ENCODE results near the gene EPHB6.

DNA sequence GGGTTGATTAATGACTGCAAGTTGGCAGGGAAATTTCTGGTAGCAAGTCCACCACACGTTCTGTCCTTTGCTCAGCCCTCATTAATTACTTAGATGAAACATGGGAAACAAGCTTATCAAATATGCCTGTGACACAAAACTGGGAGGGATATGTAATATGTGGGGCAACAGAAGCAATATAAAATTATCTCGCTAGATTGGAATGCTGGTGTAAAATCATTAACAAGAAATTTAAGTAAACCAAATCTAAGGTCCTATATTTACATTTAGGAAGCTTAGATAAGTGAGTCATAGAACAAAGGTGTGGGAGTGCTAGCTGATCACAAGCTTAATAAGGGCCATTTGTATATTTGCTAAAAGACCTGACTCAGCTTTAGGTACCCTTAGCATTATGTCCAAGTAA, 55.2 kb downstream of the EPHB6 start:
- TF ChIP-seq, protein P1, sequence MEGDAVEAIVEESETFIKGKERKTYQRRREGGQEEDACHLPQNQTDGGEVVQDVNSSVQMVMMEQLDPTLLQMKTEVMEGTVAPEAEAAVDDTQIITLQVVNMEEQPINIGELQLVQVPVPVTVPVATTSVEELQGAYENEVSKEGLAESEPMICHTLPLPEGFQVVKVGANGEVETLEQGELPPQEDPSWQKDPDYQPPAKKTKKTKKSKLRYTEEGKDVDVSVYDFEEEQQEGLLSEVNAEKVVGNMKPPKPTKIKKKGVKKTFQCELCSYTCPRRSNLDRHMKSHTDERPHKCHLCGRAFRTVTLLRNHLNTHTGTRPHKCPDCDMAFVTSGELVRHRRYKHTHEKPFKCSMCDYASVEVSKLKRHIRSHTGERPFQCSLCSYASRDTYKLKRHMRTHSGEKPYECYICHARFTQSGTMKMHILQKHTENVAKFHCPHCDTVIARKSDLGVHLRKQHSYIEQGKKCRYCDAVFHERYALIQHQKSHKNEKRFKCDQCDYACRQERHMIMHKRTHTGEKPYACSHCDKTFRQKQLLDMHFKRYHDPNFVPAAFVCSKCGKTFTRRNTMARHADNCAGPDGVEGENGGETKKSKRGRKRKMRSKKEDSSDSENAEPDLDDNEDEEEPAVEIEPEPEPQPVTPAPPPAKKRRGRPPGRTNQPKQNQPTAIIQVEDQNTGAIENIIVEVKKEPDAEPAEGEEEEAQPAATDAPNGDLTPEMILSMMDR (IDR thresholded peaks at IDR 0.05): no peak
- TF ChIP-seq POLR2A (IDR thresholded peaks at IDR 0.05) (no peak), EP300 (IDR thresholded peaks at IDR 0.05) (no peak)

All from tibial nerve (tissue), 4 donors.